GM21737 (cell line): ENCODE measurements around the gene MT1G.
"Not testable (repeated sequence)": the region's sequence is repeated elsewhere in the genome, so short reads cannot be mapped to it uniquely, and the experiment has no call there.

Source experiments
- ATAC-seq: cut with Tn5 transposase; IDR thresholded peaks from one replicate; pipeline ENCODE4 v1.9.1; 2021; ENCODE audit warnings: mild to moderate bottlenecking, moderate library complexity; ENCODE audit not compliant: unreplicated experiment

The MT1G gene

GRCh38 chr16:56684926-56685590 lies 17.2 kb upstream of the MT1G start:
- ATAC-seq = no peak

GRCh38 chr16:56684256-56684925 lies 16.5 kb upstream of the MT1G start:
- no peak for ATAC-seq

- no peak for ATAC-seq
These were observed 15.7 kb upstream of the MT1G start for GRCh38 chr16:56683424-56684172.

GRCh38 chr16:56682703-56683397 lies 15.0 kb upstream of the MT1G start:
- ATAC-seq = peak; percentile 8

GRCh38 chr16:56681939-56682702 lies 14.3 kb upstream of the MT1G start, which contains the start of gene MT1X:
TSS of gene MT1X (plus strand) at chr16:56682470. CDS start at chr16:56682541, 71 bp downstream.
- ATAC-seq = peak; percentile 97

- no peak for ATAC-seq
These were observed 12.0 kb upstream of the MT1G start for GRCh38 chr16:56679818-56680217.

GRCh38 chr16:56679078-56679730 lies 11.3 kb upstream of the MT1G start:
- no peak for ATAC-seq

- ATAC-seq = no peak
These were observed 9.6 kb upstream of the MT1G start for GRCh38 chr16:56677474-56677873.

- ATAC-seq = no peak
These were observed 7.9 kb upstream of the MT1G start for GRCh38 chr16:56675685-56676210.

GRCh38 chr16:56674570-56674969 lies 6.7 kb upstream of the MT1G start:
- ATAC-seq = not testable (repeated sequence)

- no peak for ATAC-seq
These were observed 6.1 kb upstream of the MT1G start for GRCh38 chr16:56673921-56674320.

GRCh38 chr16:56672761-56673536 lies 5.1 kb upstream of the MT1G start:
- ATAC-seq = no peak

GRCh38 chr16:56672171-56672570 lies 4.3 kb upstream of the MT1G start:
- ATAC-seq = not testable (repeated sequence)

- not testable (repeated sequence) for ATAC-seq
These were observed 3.8 kb upstream of the MT1G start for GRCh38 chr16:56671691-56672090.

- ATAC-seq = no peak
These were observed 2.7 kb upstream of the MT1G start for GRCh38 chr16:56670620-56670934.

GRCh38 chr16:56669840-56670619 lies 2.2 kb upstream of the MT1G start:
- ATAC-seq = no peak

- no peak for ATAC-seq
These were observed 1.4 kb upstream of the MT1G start, which contains the start of gene MT1H for GRCh38 chr16:56669005-56669839. TSS of gene MT1H (plus strand) at chr16:56669814. CDS start at chr16:56669885, 71 bp downstream.
